Amygdala (tissue), 56 donors: ENCODE measurements around the gene TXNL4A.

ENCODE experiments used
- DNase-seq, 56 donors: peaks; one replicate each; lab custom pipeline; 2025; lab: John Stamatoyannopoulos, UW

TXNL4A gene

DNA sequence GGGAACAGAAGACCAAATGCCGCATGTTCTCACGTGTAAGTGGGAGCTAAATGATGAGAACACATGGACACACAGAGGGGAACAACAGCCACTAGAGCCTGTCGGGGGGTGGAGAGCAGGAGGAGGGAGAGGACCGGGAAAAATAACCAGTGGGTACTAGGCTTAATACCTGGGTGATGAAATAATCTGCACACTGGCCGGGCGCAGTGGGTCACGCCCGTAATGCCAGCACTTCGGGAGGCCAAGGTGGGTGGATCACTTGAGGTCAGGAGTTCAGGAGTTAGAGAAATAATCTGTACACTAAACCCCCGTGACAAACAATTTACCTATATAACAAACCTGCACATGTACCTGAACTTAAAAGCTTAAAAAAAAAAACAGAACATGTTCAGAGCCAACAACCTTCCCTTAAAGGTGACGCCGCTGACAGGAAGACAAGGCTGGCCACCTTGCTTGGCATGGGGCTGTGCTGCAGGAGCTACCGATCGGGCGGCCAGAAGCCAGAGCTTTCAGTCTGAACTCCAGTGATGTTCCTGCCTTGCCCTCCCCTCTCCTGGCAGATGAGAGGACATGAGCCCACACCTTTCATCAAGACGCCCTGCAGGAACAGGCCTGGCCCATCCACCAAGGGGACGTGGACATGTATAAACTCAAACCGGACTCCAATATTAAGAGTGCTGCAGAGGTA, 48.1 kb downstream of the TXNL4A start:
- no peak for DNase-seq

DNA sequence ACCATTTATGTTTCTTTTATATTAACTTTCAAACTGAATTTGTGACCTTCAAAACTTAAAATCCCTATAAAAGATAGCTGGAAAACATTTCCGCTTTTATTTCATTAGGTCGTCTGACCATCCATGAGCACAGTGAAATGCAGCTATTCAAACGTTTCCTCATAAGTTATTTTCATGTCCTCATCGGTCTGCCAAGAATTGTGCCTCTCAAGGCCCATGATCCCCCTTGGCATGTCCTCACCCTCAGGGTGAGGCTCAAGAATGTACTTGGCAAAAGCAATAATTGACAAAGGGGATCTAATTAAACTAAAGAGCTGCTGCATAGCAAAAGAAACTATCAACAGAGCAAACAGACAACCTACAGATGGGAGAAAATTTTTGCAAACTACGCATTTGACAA, 49.3 kb downstream of the TXNL4A start:
- DNase-seq, result no peak

DNA sequence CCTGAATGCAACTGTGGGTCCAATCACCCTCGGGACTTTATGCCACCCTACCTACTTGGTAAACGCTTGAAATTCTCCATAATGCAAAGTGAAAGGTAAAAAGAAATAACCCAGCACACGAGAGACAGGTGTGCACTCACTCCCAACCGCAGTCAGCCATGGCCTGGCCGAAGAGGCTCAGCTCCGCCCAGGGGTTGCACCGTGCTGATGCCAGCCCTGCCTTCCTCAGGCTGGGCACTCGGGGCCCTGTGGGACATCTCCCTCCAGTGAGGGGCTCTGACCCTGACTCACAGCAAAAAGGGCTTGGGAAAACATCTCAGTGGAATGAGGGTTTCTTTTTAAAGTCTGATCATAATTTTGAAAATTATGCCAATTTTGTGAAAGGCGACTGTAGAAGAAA, 50.2 kb downstream of the TXNL4A start:
- no peak for DNase-seq

DNA sequence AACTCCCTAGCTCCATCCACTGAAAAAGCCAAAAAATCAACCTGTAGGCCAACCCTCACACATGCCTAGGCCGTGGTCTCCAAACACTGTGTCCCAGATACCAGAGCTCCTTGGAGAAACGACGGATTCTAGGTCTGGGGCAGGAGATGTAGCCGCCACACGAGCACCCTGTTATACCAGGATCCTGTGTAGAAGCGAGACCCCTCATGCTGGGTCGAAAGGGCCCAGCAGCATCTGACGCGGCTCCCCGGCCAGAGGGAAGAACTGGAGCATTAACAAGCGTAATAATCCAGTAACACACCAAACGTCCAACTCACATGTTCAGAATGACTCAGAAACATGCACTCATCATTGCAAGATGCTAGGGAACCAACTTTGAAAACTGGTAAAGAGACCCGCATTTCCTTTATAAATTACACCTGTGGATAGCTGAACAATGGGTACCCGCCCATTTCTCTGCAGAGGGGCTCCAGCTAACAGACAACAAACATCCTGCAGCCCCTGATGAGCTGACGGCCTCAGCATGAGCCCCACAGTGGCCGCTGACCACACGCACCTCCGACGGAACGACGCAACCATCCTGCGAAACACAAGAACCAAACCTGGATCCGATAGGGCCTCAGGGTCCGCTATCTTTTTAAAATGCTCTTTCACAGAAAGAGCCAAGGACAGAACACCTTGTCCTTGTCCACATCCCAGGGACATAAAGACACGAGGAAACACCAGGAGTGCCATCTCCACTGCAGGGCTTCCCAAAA, 51.1 kb downstream of the TXNL4A start:
- no peak for DNase-seq

DNA sequence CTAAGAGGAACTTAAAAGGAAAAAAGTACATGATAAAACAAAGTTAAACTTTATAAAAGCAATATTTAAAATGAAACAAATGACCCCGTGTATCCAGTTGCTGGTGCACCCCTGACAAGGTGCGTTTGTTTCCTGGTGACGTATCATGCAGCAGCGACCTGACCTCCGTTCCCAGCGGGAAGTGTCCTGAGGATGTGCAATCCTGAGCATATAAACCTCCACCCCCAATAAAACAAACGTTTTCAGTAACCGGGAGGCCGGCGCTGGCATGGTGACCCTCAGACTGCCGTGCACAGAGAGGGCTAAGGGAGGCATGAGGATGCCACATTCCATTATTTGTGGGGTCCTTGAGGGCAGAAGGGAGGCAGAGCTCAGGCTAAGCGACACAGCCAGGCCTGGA, 51.7 kb downstream of the TXNL4A start:
- DNase-seq, result no peak

DNA sequence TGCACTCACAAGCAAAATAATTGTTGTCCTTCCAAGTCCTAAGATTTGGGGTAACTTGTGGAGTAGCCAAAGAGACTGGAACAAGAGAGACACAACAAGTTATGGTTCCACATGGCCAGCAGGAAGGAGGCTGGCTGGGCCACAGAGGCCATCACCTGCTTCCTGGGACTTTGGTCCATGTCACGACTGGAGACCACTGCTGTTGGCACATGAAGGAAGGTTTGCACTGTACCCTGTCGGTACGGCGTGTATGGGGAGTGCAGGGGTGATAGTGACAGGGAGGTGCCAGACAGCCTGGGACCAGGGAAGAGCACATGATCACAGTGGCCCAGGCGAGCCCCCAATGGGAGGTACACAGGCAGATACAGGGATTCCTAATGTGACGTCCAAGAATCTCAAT, 52.4 kb downstream of the TXNL4A start:
- DNase-seq, result no peak

DNA sequence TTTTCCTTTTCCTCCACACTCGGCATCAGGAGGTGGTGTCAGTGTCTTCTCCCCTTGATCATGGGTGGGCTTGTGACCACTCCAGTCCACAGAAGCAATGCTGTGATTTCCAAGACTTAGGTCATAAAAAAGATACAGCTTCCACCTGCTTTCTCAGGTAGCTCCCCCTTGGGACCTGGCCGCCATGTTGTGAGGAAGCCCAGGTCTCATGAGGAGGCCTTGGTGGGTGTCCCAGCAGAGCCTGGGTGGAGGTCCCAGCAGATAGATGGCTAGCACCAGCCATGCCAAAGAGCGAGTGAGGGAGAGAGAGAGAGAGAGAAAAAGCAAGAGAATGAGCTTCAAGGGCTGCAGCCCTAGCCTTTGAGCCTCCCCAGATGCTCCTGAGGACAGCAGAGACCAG, 52.9 kb downstream of the TXNL4A start:
- no peak for DNase-seq

DNA sequence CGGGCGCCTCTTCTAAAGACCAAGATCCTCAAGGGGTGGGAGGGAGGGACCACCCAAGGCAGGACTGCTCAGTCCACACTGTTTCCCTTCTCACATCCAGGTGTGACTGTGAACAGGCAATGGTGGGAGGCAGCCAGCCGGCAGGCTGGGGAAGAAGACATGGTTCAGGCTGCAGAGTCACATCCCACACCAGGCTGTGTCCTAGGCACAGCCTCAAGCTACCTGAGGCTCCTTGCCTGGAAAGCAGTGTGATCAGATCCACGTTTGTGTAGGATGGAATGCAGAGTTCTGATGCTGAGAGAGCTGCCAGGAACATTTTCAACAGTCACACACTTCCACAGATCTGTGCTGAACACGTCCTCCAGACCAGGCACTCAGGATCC, 53.3 kb downstream of the TXNL4A start:
- no peak for DNase-seq

DNA sequence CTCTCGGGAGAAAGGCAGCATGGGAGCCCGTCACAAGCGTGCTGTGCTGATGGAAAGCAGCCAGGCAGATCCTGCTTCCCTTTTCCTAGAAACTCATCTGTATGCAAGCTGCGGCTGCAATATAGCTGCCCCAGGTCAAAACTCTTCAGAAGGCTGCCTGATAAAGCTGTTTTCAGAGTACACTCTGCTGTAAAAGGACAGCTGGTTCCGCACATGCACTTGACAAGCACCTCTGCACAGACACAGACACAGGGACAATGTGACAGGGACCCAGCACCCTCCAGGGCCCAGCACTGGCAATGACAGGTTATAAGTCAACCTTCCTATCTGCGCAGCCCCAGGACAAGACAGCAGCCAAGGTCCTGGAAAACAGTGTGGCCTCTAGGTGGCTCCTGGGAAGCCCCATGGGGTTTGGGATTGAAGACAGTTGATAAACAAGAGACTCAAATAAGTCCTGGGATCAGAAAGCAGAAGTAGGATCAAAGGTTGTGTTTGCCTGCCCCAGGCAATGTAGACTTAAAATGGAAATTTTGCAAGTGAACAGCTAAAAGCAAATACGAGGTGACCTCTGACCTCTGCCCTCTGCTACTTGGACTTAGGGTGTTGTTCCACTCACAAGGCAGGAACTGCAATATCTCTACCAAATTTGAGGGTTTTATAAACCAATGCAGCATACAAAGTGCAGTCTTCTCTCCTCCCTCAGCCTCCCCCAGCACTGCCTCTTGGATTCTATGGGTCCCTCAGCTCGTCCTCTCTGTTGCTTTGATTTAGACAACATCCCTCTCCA, 53.9 kb downstream of the TXNL4A start:
- DNase-seq, result no peak

DNA sequence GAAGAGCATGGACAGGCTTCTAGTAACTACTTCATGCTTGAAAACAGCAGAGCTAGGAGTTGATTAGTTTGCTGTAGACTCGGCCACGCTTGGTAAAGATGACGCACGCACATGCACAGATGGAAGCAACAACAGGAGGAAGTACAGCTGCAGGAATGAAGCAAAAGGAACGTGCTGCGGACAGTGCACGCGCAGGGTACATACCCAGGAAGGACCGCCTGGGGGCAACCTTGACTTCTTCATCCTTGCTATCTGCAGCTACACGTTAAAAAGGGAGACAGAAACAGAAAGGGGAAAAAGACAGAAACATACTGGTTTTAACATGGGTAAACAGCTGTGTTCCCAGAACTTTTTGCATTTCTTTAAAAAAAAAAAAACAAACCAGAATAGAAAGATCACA, 54.6 kb downstream of the TXNL4A start:
- DNase-seq, result no peak

DNA sequence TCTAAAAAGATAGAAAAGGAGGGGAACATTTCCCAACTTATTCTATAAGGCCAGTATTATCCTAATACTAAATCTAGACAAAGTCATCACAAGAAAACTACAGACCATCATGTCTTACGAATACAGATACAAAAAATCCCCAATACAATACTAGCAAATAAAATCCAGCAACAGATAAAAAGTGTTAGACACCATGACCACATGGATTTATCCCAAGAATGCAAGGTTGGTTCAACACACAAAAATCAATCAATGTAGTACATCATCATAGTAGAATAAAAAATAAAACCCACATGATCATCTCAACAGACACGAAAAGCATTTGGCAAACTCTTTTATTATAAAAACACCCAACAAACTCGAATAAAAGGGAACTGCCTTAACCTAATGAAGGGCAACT, 55.5 kb downstream of the TXNL4A start:
- no peak for DNase-seq

DNA sequence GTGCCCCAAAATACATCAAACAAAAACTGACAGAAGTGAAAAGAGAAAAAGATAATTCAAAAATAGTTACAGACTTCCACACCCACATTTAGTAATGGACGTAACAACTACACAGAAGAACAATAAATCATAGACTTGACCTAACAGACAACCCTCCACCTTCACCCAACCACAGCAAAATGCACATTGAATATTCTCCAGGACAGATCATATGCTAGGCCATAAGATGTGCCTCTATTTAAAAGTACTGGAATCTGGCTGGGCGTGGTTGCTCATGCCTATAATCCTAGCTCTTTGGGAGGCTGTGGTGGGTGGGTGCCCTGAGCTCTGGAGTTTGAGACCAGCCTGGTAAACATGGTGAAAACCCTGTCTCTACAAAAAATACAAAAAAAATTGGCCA, 56.9 kb downstream of the TXNL4A start:
- DNase-seq, result no peak

DNA sequence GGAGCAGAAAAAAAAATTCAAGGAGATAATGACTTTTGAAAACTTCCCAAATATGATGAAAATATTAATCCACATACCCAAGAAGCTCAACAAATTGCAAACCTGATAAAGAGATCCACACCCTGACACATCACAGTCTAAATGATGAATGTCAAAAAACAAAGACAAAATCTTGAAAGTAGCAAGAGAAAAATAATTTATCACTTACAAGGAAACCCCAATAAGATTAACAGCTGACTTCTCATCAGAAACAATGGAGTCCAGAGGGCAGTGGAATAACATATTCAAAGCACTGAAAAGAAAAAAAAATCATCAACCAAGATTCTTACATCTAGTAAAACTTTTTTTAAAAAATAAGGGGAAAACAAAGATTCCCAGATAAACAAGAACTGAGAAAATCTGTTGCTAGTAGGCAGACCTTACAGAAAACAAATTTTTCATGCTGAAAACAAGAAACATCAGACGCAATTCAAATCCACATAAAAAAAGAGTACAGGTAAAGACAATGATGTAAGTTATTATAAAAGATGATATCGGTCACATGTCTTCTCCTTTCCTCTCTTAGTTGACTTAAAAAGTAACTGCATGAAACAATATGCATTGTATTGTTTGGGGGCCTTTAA, 58.2 kb downstream of the TXNL4A start:
- DNase-seq, result no peak

DNA sequence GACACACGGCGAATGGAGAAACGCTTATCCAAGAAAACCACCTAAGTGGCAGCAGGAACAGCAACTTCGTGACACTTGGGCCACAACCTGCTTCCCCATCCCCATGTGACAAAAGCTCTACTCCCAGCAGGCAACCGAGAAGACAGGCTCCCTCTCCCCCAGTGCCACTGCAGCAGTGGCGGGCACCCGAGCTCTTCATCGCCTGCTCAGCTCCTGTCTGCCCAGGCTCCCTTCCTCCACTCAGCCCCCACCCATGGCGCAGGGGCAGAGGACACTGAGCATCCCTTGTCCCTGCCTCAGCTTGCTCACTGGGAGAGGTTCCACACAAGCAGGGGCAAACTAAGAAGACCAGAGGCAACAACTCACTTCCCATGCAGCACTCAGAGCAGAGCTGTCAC, 59.8 kb downstream of the TXNL4A start:
- DNase-seq, result no peak

DNA sequence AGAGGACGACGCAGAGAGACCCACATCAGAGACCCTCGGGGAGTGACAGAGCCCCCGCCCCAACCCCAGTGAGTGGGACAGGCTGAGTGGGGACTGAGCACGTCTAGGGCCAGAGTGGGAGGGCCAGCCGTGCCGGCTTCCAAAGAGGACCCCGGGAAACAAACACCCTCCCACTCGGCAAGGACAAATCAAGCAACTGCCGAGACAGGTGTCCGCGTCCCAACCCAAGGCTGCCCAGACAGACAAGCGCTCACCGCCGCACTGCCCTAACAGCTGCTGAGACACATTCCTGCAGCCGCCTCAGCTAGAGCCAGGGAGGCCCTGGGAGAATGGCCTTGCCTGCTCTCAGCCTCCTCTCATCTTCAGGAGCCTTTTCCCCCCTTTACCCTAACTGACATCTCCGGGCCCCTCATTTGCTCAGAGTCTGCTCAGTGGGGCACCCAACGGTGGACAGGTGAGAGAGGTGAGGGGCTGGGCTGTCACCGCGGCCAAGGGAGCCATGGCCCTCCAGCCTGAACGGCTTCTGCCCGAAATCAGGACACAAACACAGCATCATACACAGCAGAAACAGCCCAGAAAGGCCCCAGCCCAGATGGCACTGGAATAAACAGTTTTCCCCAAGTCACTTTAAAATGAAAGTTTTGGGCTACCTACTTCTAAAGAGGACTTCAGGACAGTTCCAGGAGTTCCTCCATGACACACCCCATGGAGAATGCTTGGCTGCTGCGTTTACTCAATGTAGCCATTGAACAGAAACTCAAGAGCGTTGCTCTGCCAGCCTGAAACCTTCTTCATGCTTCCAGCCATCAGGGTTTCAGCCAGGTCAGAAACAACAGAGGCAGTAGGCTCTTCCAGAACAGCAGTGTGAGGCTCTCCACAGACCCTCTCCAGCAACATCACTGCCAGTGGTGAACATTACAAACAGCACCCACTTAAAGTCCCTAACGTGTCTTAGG, 60.5 kb downstream of the TXNL4A start:
- DNase-seq, result no peak

DNA sequence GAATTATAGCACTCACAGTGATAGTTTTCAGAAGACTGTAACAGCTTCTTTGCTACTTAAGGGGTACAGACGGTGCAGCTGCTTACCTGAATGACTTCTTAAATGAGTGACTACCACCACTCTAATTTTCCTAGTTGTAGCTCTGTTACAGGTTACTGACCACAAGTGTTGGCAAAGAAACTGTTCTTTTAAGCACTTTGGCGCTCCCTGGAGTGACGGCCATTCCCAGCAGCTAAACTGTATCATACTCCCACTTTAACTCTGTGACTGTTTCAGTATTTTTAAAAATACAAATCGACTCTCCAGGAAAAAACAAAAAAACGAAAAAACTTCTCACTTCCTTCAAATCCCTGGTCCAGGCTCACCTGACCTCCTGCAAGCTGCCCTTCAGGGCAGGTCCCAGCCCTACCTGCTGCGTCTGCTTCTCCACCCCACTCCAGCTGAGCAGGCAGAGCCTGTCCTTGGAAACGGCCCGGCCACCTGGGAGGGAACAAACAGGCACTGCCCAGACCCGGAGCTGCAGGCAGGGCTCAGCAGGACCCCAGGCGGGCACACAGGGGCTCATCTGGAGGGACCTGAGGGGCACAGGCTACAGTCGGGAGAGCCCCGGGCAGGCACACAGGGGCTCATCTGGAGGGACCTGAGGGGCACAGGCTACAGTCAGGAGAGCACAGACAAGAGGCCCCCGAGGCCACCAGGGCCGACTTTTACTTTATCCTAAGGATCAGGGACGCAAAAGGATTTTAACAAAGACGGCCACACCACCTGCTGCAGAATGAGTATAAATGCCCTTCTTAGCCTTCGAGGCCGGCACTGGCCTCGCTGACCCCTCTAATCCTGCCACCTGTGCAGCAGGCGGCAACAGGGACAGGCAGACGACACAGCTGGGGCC, 61.4 kb downstream of the TXNL4A start:
- no peak for DNase-seq

DNA sequence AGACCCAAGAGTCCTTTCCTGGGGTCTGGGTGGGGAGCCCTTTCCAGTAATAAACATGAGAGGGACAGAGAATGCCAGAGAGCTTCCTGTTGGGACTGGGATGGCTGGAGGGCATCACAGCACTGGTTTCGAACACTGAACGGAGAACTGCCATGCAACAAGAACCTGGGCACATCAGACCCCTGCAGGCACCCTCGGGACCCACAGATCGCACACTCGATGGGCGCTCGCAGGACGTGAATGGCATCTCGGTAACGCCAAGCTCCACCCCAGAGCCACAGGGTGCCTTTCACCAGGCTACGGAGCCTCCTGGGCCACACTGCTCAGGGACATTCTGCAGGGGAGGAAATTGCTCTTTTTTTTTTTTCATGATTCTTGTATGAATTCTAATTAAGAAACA, 62.1 kb downstream of the TXNL4A start:
- no peak for DNase-seq

DNA sequence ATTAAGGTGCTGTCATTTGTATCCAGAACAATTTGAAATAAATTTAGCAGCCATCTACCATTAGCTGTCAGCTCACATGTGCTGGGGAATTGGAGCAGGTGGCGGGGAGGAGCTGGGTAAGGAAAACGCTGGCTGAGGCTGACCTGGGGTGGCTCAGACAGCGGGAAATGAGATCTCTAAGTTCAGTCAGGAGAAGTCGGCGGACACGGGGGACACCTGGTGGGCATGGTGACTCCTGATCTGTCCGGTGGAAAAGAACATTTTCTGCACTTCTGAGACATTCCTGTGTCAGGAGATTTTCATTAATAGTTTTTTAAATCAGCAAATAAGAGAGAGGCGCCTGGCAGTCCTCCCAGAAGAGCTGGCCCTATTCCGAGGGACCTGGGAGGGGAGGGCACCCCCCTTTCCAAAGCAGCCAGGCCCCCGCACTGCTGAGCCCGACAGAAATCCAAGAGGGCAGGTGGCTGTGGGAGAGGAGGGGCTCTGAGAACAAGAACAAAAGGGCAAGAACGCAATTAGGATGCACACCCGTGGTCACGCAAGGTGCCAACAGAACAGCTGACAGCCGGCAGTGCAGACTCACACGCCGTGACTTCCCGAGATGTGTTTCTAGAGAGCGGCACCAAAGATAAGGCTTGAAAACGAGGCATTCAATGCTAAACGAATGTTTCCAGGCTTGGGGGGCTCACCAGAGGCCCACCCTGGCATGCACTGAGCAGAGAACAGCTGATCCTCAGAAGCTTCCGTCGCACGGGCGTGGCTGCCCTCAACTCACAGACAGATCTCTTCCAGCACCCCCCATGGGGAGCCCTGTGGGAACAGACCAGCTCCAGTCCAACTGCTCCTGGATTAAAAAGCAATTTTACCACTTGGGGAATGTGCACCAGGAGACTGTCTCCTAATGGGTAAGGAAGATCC, 63.3 kb downstream of the TXNL4A start:
- DNase-seq, result peak in 23 of 56 donors; percentile 17 to 77 (median 48)
